Measurements from ENCODE around the gene DNAI1. TPM values are rescaled to one million over a fixed set of nuclear protein-coding genes. Genes with fewer than 3 reads are reported as not detected.

Gene DNAI1
- total and polyA plus RNA-seq, 2 of the 4 experiments (the other 2 are of a cell fraction), result not detected

Small RNA genes within 50 kb of the gene (microRNA-seq; reads per million reads assigned to microRNA genes)
- gene RN7SKP24 (ENCODE audit: insufficient read depth, insufficient read length), result not detected

Small RNA genes within 50 kb of the gene (small RNA-seq; reads per million reads assigned to genes)
- 0 reads per million in 5 experiments for gene RN7SKP24

Other genes starting within 250 kb of the DNAI1 start
- 2.5 and 3.0 TPM in 2 replicates for gene KIF24, start 129.5 kb upstream of the DNAI1 start, total RNA-seq (2012; rRNA removed)
- gene KIF24, start 129.5 kb upstream of the DNAI1 start, polyA plus RNA-seq (2012; rRNA removed), result 1.1 and 1.4 TPM in 2 replicates
- 33.9 and 45.0 TPM in 2 replicates for gene NUDT2, start 129.2 kb upstream of the DNAI1 start, total RNA-seq (2012; rRNA removed)
- gene NUDT2, start 129.2 kb upstream of the DNAI1 start, polyA plus RNA-seq (2012; rRNA removed), result 32.8 and 36.6 TPM in 2 replicates
- 0.36 and 0.56 TPM in 2 replicates for gene MYORG, start 81.9 kb upstream of the DNAI1 start, total RNA-seq (2012; rRNA removed)
- gene MYORG, start 81.9 kb upstream of the DNAI1 start, polyA plus RNA-seq (2012; rRNA removed), result 0.60 TPM in 2 replicates
- gene FAM219A, start 235 bp upstream of the DNAI1 start, total RNA-seq (2012; rRNA removed), result 4.8 and 5.6 TPM in 2 replicates
- gene FAM219A, start 235 bp upstream of the DNAI1 start, polyA plus RNA-seq (2012; rRNA removed), result 20.1 and 20.8 TPM in 2 replicates
- gene ENHO, start 64.2 kb downstream of the DNAI1 start, total RNA-seq (2012; rRNA removed), result not detected in 2 replicates
- 0.10 TPM in 1 of 2 replicates, not detected in the other for gene ENHO, start 64.2 kb downstream of the DNAI1 start, polyA plus RNA-seq (2012; rRNA removed)
- not detected in 2 replicates for gene CNTFR, start 130.9 kb downstream of the DNAI1 start, total RNA-seq (2012; rRNA removed)
- not detected in 2 replicates for gene CNTFR, start 130.9 kb downstream of the DNAI1 start, polyA plus RNA-seq (2012; rRNA removed)
- gene RPP25L, start 153.3 kb downstream of the DNAI1 start, total RNA-seq (2012; rRNA removed), result 13.3 and 20.4 TPM in 2 replicates
- gene RPP25L, start 153.3 kb downstream of the DNAI1 start, polyA plus RNA-seq (2012; rRNA removed), result 26.3 and 27.6 TPM in 2 replicates
- gene DCTN3, start 161.7 kb downstream of the DNAI1 start, total RNA-seq (2012; rRNA removed), result 104 and 122 TPM in 2 replicates
- 183 and 186 TPM in 2 replicates for gene DCTN3, start 161.7 kb downstream of the DNAI1 start, polyA plus RNA-seq (2012; rRNA removed)
- not detected in 2 replicates for gene ARID3C, start 170.3 kb downstream of the DNAI1 start, total RNA-seq (2012; rRNA removed)
- 0.07 TPM in 1 of 2 replicates, not detected in the other for gene ARID3C, start 170.3 kb downstream of the DNAI1 start, polyA plus RNA-seq (2012; rRNA removed)
- 38.6 and 44.6 TPM in 2 replicates for gene SIGMAR1, start 179.0 kb downstream of the DNAI1 start, total RNA-seq (2012; rRNA removed)
- 88.9 and 93.1 TPM in 2 replicates for gene SIGMAR1, start 179.0 kb downstream of the DNAI1 start, polyA plus RNA-seq (2012; rRNA removed)
- 12.5 and 15.8 TPM in 2 replicates for gene GALT, start 187.9 kb downstream of the DNAI1 start, total RNA-seq (2012; rRNA removed)
- gene GALT, start 187.9 kb downstream of the DNAI1 start, polyA plus RNA-seq (2012; rRNA removed), result 34.6 and 36.6 TPM in 2 replicates
- gene IL11RA, start 193.4 kb downstream of the DNAI1 start, total RNA-seq (2012; rRNA removed), result 6.9 and 8.2 TPM in 2 replicates
- 15.9 and 19.2 TPM in 2 replicates for gene IL11RA, start 193.4 kb downstream of the DNAI1 start, polyA plus RNA-seq (2012; rRNA removed)
- 0.18 TPM in 1 of 2 replicates, not detected in the other for gene CCL27, start 203.9 kb downstream of the DNAI1 start, total RNA-seq (2012; rRNA removed)
- 0.17 and 0.26 TPM in 2 replicates for gene CCL27, start 203.9 kb downstream of the DNAI1 start, polyA plus RNA-seq (2012; rRNA removed)
- not detected in 2 replicates for gene CCL19, start 232.5 kb downstream of the DNAI1 start, total RNA-seq (2012; rRNA removed)
- not detected in 2 replicates for gene CCL19, start 232.5 kb downstream of the DNAI1 start, polyA plus RNA-seq (2012; rRNA removed)

All from IMR-90 (cell line).